Stimulated activated naive B cell treated with anti-CD40 and anti-IgM and Interleukin-4, amounts not matched to agents 10 μg/mL and 1 μg/mL and 100 μg/mL, for 72 hours (primary cell): ENCODE measurements around the gene SUPT7L.
A peak's percentile ranks its signal among the peaks of the same experiment; 100 is the strongest.

Experiments used
- ATAC-seq, 2 donors: fragments of 150-1000 bp; cut with Tn5 transposase; replicated peaks; 2 replicates each; pipeline ENCODE4 v1.10.0; 2021; ENCODE audit warnings: moderate library complexity in 1 of 2
- DNase-seq: peaks from one replicate; pipeline ENCODE4 v3.0.0; 2021
- H3K27ac Mint-ChIP-seq: one replicate; pipeline ENCODE4 v1.8.0; 2022; ENCODE audit warnings: mild to moderate bottlenecking, mixed read lengths
- H3K27me3 Mint-ChIP-seq, 2 donors: one replicate each; pipeline ENCODE4 v1.8.0; 2022; ENCODE audit warnings: mixed read lengths in 2 of 2
- H3K36me3 Mint-ChIP-seq, 2 donors: one replicate each; pipeline ENCODE4 v1.8.0; 2022; ENCODE audit warnings: mixed read lengths in 2 of 2, mild to moderate bottlenecking in 1 of 2
- H3K4me1 Mint-ChIP-seq, 2 donors: one replicate each; pipeline ENCODE4 v1.8.0; 2022; ENCODE audit warnings: mixed read lengths in 2 of 2, mild to moderate bottlenecking in 1 of 2
- H3K4me3 Mint-ChIP-seq, 2 donors: one replicate each; pipeline ENCODE4 v1.8.0; 2022; ENCODE audit warnings: mild to moderate bottlenecking in 2 of 2, mixed read lengths in 2 of 2, moderate library complexity in 1 of 2
- H3K9me3 Mint-ChIP-seq, 2 donors: one replicate each; pipeline ENCODE4 v1.8.0; 2022; ENCODE audit warnings: mixed read lengths in 2 of 2, mild to moderate bottlenecking in 1 of 2

The SUPT7L gene

GRCh38 chr2:27663285-27664153, at the start of gene SUPT7L, which contains the start of gene SLC4A1AP:
Gene SUPT7L, minus strand, starts transcription at chr2:27663614. Its CDS starts 1,422 bp downstream, at chr2:27662192.
Gene SLC4A1AP, plus strand, starts transcription at chr2:27663889. Its CDS starts 26 bp downstream, at chr2:27663915.
- peak; percentile 93 for ATAC-seq
- peaks cover 26 to 33% of the 10 kb centered on the region in 2 donors for H3K36me3 Mint-ChIP-seq

GRCh38 chr2:27713201-27713600, 49.8 kb upstream of the SUPT7L start:
- Mint-ChIP-seq H3K27me3 (peaks cover 39 to 40% of the 10 kb centered on the region in 2 donors), H3K9me3 (no peaks in the 10 kb centered on the region), H3K36me3 (no peaks in the 10 kb centered on the region), H3K4me1 (peaks cover 14 to 24% of the 10 kb centered on the region in 2 donors), H3K4me3 (no peak overlapping the region), H3K27ac (no peak overlapping the region)
- DNase-seq (no peak), ATAC-seq (no peak)

More at GRCh38 chr2:27663285-27664153, at the start of gene SUPT7L, which contains the start of gene SLC4A1AP:
- peak; percentile 69 for DNase-seq
- H3K9me3 Mint-ChIP-seq, result no peaks in the 10 kb centered on the region
- peak within 1 kb of the TSS; percentile 99 for H3K27ac Mint-ChIP-seq
- peak within 1 kb of the TSS; percentile 99 to 100 for H3K4me3 Mint-ChIP-seq
- peaks cover 19 to 44% of the 10 kb centered on the region in 2 donors for H3K4me1 Mint-ChIP-seq
- H3K27me3 Mint-ChIP-seq, result no peaks in the 10 kb centered on the region

DNA sequence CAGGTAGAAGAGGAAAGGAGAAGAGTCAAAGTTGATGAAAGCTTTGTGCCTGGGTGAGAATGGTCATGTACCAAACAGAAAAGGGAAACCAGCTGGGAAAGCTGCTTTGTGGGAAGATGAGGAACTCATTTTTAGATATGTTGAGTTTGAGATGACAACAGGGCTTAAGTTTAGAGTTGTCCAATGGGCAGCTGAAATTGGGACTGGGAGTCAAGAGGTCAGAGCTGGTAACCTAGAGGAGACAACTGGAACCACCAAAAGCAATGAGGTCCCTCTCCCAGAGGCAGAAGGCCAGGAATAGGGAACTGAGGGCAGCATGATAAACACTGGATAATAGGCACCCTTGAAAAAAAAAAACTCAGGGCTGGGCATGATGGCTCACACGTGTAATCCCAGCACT, 49.1 kb upstream of the SUPT7L start:
- H3K9me3 Mint-ChIP-seq, result no peaks in the 10 kb centered on the region
- H3K36me3 Mint-ChIP-seq, result no peaks in the 10 kb centered on the region
- no peak overlapping the region for H3K27ac Mint-ChIP-seq

DNA sequence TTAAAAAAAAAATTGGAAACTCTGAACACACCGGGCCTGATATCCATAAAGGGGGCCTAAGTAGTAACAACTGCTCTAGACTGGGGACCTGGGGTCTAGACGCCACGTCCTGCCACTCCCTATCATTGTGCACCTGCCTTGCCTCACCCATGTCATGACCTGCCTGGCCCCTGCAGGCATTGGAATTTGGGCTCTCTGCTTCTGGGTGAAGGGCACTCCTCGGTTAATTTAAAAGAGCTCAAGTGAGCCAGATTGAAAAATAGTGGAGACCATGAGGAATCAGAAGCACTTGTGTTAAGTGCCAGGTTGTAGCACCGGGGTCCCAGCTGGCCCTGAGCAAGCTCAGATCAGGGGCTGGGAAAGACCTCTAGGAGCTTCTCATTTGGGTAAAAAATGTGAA, 48.4 kb upstream of the SUPT7L start:
- no peaks in the 10 kb centered on the region for H3K9me3 Mint-ChIP-seq
- peaks cover 11 to 19% of the 10 kb centered on the region in 2 donors for H3K4me1 Mint-ChIP-seq
- H3K36me3 Mint-ChIP-seq, result no peaks in the 10 kb centered on the region
- H3K27me3 Mint-ChIP-seq, result peaks cover 35 to 39% of the 10 kb centered on the region in 2 donors
- no peak overlapping the region for H3K4me3 Mint-ChIP-seq
- no peak overlapping the region for H3K27ac Mint-ChIP-seq
- ATAC-seq (no peak), DNase-seq (no peak)

More for the DNA sequence above, 49.1 kb upstream of the SUPT7L start:
- H3K4me1 Mint-ChIP-seq, result peaks cover 14 to 24% of the 10 kb centered on the region in 2 donors
- peaks cover 39 to 43% of the 10 kb centered on the region in 2 donors for H3K27me3 Mint-ChIP-seq
- DNase-seq, result no peak
- no peak for ATAC-seq
- H3K4me3 Mint-ChIP-seq, result no peak overlapping the region

- Mint-ChIP-seq H3K27ac (no peak overlapping the region), H3K4me1 (peaks cover 5 to 10% of the 10 kb centered on the region in 2 donors), H3K4me3 (no peak overlapping the region), H3K27me3 (peaks cover 27 to 32% of the 10 kb centered on the region in 2 donors), H3K36me3 (no peaks in the 10 kb centered on the region), H3K9me3 (no peaks in the 10 kb centered on the region)
- ATAC-seq (no peak), DNase-seq (no peak)
These were observed 47.4 kb upstream of the SUPT7L start for GRCh38 chr2:27710640-27711430.

GRCh38 chr2:27709960-27710575, 46.7 kb upstream of the SUPT7L start:
- Mint-ChIP-seq H3K9me3 (no peaks in the 10 kb centered on the region), H3K4me1 (peaks cover 5 to 9% of the 10 kb centered on the region in 2 donors), H3K36me3 (no peaks in the 10 kb centered on the region), H3K27me3 (peaks cover 26 to 30% of the 10 kb centered on the region in 2 donors), H3K27ac (no peak overlapping the region), H3K4me3 (no peak overlapping the region)
- no peak for DNase-seq
- ATAC-seq, result no peak

- Mint-ChIP-seq H3K27me3 (peaks cover 19 to 22% of the 10 kb centered on the region in 2 donors), H3K4me3 (no peak overlapping the region), H3K36me3 (no peaks in the 10 kb centered on the region), H3K27ac (no peak overlapping the region), H3K9me3 (no peaks in the 10 kb centered on the region), H3K4me1 (peaks cover 0 to 1% of the 10 kb centered on the region in 2 donors)
- ATAC-seq (no peak), DNase-seq (no peak)
These were observed 45.9 kb upstream of the SUPT7L start for GRCh38 chr2:27709326-27709725.

GRCh38 chr2:27708666-27709065, 45.3 kb upstream of the SUPT7L start:
- Mint-ChIP-seq H3K36me3 (no peaks in the 10 kb centered on the region), H3K4me3 (no peak overlapping the region), H3K27me3 (peaks cover 17 to 21% of the 10 kb centered on the region in 2 donors), H3K27ac (no peak overlapping the region), H3K4me1 (peaks cover 2 to 4% of the 10 kb centered on the region in 2 donors), H3K9me3 (no peaks in the 10 kb centered on the region)
- ATAC-seq (no peak), DNase-seq (no peak)

DNA sequence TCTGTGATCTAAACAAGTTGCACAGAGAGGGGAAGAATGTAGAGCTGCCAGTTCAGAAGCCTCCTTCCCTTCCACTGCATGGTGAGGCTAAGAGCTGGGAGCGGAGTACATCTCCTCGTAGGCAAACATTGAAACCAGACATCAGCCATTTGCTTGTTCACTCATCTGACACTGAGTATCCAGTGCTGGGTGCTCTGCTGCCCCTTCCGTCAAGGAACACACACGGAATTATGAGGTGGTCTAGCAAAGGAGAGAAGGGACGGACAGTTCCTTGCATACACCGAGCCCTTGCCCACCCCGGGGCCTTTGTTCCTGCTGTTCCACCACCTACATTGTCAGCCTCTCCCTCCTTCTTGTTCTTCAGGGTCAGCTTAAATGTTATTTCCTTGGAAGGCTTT, 44.8 kb upstream of the SUPT7L start:
- Mint-ChIP-seq H3K4me3 (no peak overlapping the region), H3K36me3 (no peaks in the 10 kb centered on the region), H3K4me1 (peaks cover 2 to 6% of the 10 kb centered on the region in 2 donors), H3K27me3 (peaks cover 16 to 21% of the 10 kb centered on the region in 2 donors), H3K9me3 (no peaks in the 10 kb centered on the region), H3K27ac (no peak overlapping the region)
- ATAC-seq (no peak), DNase-seq (no peak)

DNA sequence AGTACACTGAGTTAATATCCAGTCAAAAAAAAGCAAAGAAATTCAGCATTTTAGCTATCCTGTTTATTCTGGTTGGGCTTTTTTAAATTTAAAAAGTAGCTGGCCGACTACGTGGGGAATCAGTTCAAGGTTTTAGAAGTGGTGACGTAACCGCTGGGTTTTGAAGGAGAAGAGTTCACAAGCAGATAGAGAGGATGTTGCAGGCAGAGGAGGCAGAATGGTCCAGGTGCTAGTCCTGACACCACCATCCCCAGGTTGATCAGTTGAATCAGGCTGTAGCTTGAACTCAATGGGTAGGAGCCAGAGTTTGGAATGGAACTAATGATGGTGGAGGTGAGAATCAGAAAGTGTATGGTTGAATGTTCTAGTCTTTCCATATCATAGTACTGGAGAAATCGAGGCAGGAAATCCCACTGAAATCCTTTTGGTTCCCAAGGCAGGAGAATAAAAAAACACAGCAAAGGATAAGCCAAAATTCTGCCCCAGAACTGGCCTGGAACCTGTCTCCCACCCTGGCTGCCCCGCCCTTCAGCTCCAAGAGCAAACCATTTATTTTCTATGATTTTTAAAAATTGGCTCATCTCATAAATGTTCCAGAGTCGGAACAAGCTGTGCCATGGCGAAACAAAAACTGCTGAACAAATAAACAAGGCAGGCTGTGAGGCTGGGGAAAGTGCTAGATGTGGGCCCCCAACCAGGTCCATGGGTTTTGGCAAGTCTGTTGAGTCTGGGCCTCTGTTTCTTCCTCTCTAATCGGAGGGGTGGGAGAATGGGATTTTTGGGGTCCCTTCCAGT, 44.2 kb upstream of the SUPT7L start:
- ATAC-seq (no peak), DNase-seq (no peak)
- no peak overlapping the region for H3K4me3 Mint-ChIP-seq
- no peak overlapping the region for H3K27ac Mint-ChIP-seq
- H3K27me3 Mint-ChIP-seq, result peaks cover 10 to 17% of the 10 kb centered on the region in 2 donors
- no peaks in the 10 kb centered on the region for H3K9me3 Mint-ChIP-seq
- no peaks in the 10 kb centered on the region for H3K36me3 Mint-ChIP-seq
- H3K4me1 Mint-ChIP-seq, result peaks cover 2 to 6% of the 10 kb centered on the region in 2 donors

DNA sequence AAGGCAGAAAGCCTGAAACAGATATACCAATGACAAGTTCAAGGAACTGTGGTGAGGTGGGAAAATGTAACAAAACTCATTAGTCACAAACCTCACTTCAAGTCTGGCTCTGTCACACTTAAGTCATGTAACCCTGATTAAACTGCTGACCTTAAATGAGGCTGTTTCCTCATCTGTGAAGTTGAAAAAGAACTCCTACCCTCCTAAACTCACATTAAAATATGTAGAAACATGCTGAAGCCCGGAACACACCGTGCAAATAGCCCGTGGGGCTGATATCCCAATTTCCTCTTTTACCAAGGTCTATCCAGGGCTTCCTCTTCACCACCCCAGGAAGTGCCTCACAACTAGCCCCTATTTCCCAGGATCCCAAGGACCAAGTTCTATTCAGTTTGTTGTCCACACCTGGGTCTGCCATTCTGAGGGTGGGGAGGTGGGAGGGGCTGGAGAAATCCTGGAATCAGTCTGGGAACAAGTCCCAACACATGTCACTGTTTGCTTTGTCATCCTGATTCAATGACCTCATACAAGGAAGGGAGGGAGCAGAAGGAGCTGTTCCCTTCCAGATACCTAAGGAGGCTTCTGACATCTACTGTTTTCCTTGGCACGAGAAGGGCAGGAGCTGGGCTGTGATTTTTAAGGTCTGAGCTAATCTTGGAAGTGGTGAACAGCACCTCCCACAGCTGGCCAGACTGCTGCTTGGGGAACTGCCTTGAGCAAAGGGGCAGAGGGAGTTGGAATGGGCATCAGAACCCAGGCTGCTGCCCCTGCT, 42.6 kb upstream of the SUPT7L start:
- no peak overlapping the region for H3K27ac Mint-ChIP-seq
- no peaks in the 10 kb centered on the region for H3K9me3 Mint-ChIP-seq
- no peak for DNase-seq
- ATAC-seq, result no peak
- H3K36me3 Mint-ChIP-seq, result no peaks in the 10 kb centered on the region
- H3K4me3 Mint-ChIP-seq, result no peak overlapping the region
- H3K27me3 Mint-ChIP-seq, result peaks cover 0 to 8% of the 10 kb centered on the region in 2 donors
- H3K4me1 Mint-ChIP-seq, result peaks cover 2 to 6% of the 10 kb centered on the region in 2 donors

DNA sequence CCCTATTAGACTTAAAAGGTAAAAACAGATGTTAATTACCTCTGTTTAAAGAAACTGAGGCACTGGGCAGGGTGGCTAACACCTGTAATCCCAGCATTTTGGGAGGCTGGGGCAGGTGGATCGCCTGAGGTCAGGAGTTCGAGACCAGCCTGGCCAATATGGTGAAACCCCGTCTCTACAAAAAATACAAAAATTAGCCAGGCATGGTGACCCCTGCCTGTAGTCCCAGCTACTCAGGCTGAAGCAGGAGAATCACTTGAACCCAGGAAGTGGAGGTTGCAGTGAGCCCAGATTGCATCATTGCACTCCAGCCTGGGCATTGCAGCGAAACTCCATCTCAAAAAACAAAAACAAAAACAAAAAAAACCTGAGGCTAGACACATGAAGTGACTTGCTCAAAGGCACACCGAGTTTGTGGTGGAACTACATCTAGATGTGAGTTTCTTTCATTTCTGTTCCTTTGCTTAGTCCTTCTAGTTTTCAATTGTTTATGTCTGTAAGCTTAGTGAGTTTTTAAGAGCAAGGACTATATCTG, 41.0 kb upstream of the SUPT7L start:
- ATAC-seq (no peak), DNase-seq (no peak)
- Mint-ChIP-seq H3K4me3 (no peak overlapping the region), H3K27me3 (peaks cover 0 to 8% of the 10 kb centered on the region in 2 donors), H3K9me3 (no peaks in the 10 kb centered on the region), H3K36me3 (no peaks in the 10 kb centered on the region), H3K27ac (no peak overlapping the region), H3K4me1 (peaks cover 2 to 6% of the 10 kb centered on the region in 2 donors)
